Neural cell (in vitro differentiated cells): Measurements from ENCODE around the gene C17orf113. TPM values are rescaled to one million over a fixed set of nuclear protein-coding genes. Genes with fewer than 3 reads are reported as not detected.
A peak's percentile ranks its signal among the peaks of the same experiment; 100 is the strongest.

Experiments
- H2AFZ ChIP-seq: fragments of 200-600, 300-800 bp; sonication (generic), shearing (Covaris generic); 2 replicates; pipeline ENCODE4 v1.6.0; 2014; ENCODE audit warnings: low read depth, mild to moderate bottlenecking, antibody characterized with exemption, low read length, moderate library complexity
- H3F3A ChIP-seq: fragments of 200-600 bp; shearing (Covaris generic); 2 replicates; pipeline ENCODE4 v1.6.1; 2016; ENCODE audit warnings: mild to moderate bottlenecking, moderate library complexity, mixed read lengths, antibody characterized with exemption, low read length; ENCODE audit not compliant: insufficient read depth, poor library complexity, severe bottlenecking
- H3K27ac ChIP-seq: fragments of 200-600, 300-800 bp; sonication (generic), shearing (Covaris generic); 2 replicates; pipeline ENCODE4 v1.5.1; 2014; ENCODE audit warnings: mild to moderate bottlenecking, low read length, moderate library complexity
- H3K27me3 ChIP-seq: fragments of 300-800, 200-600 bp; sonication (generic), shearing (Covaris generic); 2 replicates; pipeline ENCODE4 v1.6.0; 2014; ENCODE audit warnings: mild to moderate bottlenecking, low read depth, low read length, moderate library complexity; ENCODE audit not compliant: insufficient read depth
- H3K36me3 ChIP-seq: fragments of 300-800, 200-600 bp; sonication (generic), shearing (Covaris generic); 2 replicates; pipeline ENCODE4 v1.5.1; 2014; ENCODE audit warnings: mild to moderate bottlenecking, antibody characterized with exemption, low read length, moderate library complexity; ENCODE audit not compliant: insufficient read depth
- H3K4me2 ChIP-seq: fragments of 300-800, 200-600 bp; sonication (generic), shearing (Covaris generic); 2 replicates; pipeline ENCODE4 v1.6.0; 2014; ENCODE audit warnings: mild to moderate bottlenecking, low read length
- H3K4me3 ChIP-seq: fragments of 300-800, 200-600 bp; sonication (generic), shearing (Covaris generic); 2 replicates; pipeline ENCODE4 v1.5.1; 2014; ENCODE audit warnings: mild to moderate bottlenecking, low read length, moderate library complexity
- H3K79me2 ChIP-seq: fragments of 200-600 bp; shearing (Covaris generic); replicated peaks from 2 replicates; pipeline ENCODE4 v1.6.0; 2014; ENCODE audit warnings: mild to moderate bottlenecking, low read length, moderate library complexity; ENCODE audit not compliant: insufficient read depth
- H3K9ac ChIP-seq: fragments of 300-800, 200-600 bp; sonication (generic), shearing (Covaris generic); 2 replicates; pipeline ENCODE4 v1.6.1; 2016; ENCODE audit warnings: mild to moderate bottlenecking, low read length, mixed read lengths
- H3K9me2 ChIP-seq: fragments of 200-600 bp; shearing (Covaris generic); 2 replicates; pipeline ENCODE4 v1.6.1; 2016; ENCODE audit warnings: mild to moderate bottlenecking, low read length, mixed read lengths; ENCODE audit not compliant: insufficient read depth
- H3K9me3 ChIP-seq: fragments of 200-600, 300-800 bp; sonication (generic), shearing (Covaris generic); 2 replicates; pipeline ENCODE4 v1.6.1; 2016; ENCODE audit warnings: mild to moderate bottlenecking, mixed run types, low read length, moderate library complexity, mixed read lengths
- H4K20me1 ChIP-seq: fragments of 200-600 bp; shearing (Covaris generic); 2 replicates; pipeline ENCODE4 v1.6.1; 2016; ENCODE audit warnings: mild to moderate bottlenecking, mixed run types; ENCODE audit not compliant: insufficient read depth
- EP300 ChIP-seq: fragments of 450-650 bp; conservative IDR thresholded peaks from 2 replicates; pipeline ENCODE4 v1.6.1; 2014; ENCODE audit warnings: antibody characterized with exemption, mild to moderate bottlenecking, moderate library complexity; ENCODE audit not compliant: poor library complexity, severe bottlenecking
- POLR2AphosphoS5 ChIP-seq: IDR thresholded peaks from 2 replicates; pipeline ENCODE4 v1.6.1; 2012
- RAD21 ChIP-seq: fragments of 450-650 bp; conservative IDR thresholded peaks from 2 replicates; pipeline ENCODE4 v1.6.1; 2014; ENCODE audit warnings: antibody characterized with exemption, mild to moderate bottlenecking, moderate library complexity
- REST ChIP-seq: IDR thresholded peaks from 2 replicates; pipeline ENCODE4 v1.6.1; 2012; ENCODE audit warnings: borderline replicate concordance
- TAF1 ChIP-seq: IDR thresholded peaks from 2 replicates; pipeline ENCODE4 v1.6.1; 2012; ENCODE audit warnings: low read depth
- polyA plus RNA-seq: library from polyadenylated mRNA; depleted of rRNA; stranded (reverse); fragments of >200 nt; gene quantifications from 2 replicates; pipeline ENCODE4 v1.2.3, GENCODE V29; 2014
- TF ChIP-seq, protein P1 (sequence below): fragments of 450-650 bp; IDR thresholded peaks from 2 replicates; pipeline ENCODE4 v1.5.1; 2014; ENCODE audit warnings: antibody characterized with exemption, mild to moderate bottlenecking, moderate library complexity; ENCODE audit not compliant: poor library complexity, severe bottlenecking

C17orf113 gene
- polyA plus RNA-seq, 1 donor from 2014 or later, result 5.2 TPM

DNA sequence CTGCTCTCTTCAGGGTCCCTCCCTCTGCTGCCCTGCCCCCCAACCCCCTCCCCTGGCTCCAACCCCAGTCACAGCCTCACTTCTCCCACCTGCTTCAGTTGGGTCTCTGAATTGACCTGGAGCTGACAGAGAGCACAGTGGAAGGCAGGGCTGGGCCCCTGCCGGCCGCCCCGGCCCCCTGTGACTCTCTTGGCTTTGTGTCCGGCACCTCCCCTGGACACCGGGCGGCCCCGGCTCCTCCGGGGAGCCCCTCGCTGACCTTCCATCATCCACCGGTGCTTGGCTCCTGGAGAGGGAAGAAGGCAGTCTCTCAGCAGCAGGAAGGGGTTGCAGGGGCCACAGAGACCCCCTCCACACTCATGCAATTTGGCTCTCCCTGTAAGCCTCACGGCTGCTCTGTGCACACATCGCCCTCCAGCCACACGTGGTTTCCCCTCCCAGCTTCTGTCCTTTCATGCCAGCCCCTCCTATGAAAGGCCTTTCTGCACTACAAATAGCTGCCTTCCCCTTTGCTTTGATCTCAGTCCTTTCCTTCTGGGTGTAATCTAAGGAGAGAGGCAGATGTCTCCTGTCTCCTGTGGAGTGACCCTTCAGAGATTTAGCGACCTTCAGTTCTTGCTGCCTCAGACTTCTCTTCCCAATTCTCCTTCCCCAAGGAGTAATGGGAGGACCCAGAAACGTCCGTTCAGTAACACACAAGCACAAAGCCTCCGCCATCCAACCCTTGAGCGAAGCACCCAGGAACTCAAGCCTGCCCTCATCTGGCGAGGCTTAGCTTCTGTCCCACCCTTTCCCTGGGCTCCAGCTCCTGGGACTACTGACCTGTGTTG lies 22.2 kb downstream of the C17orf113 start:
- H4K20me1 ChIP-seq, result no peaks in the 10 kb centered on the region
- H3F3A ChIP-seq, result no peaks in the 10 kb centered on the region
- no peak overlapping the region for H2AFZ ChIP-seq
- peak overlapping the region; percentile 4 for H3K9ac ChIP-seq
- H3K27ac ChIP-seq, result peak overlapping the region; percentile 12
- no peak overlapping the region for H3K4me3 ChIP-seq
- H3K36me3 ChIP-seq, result no peaks in the 10 kb centered on the region
- no peaks in the 10 kb centered on the region for H3K9me3 ChIP-seq
- H3K27me3 ChIP-seq, result no peaks in the 10 kb centered on the region
- no peaks in the 10 kb centered on the region for H3K9me2 ChIP-seq
- H3K79me2 ChIP-seq, result no peaks in the 10 kb centered on the region
- no peak overlapping the region for H3K4me2 ChIP-seq
- TF ChIP-seq, protein P1, sequence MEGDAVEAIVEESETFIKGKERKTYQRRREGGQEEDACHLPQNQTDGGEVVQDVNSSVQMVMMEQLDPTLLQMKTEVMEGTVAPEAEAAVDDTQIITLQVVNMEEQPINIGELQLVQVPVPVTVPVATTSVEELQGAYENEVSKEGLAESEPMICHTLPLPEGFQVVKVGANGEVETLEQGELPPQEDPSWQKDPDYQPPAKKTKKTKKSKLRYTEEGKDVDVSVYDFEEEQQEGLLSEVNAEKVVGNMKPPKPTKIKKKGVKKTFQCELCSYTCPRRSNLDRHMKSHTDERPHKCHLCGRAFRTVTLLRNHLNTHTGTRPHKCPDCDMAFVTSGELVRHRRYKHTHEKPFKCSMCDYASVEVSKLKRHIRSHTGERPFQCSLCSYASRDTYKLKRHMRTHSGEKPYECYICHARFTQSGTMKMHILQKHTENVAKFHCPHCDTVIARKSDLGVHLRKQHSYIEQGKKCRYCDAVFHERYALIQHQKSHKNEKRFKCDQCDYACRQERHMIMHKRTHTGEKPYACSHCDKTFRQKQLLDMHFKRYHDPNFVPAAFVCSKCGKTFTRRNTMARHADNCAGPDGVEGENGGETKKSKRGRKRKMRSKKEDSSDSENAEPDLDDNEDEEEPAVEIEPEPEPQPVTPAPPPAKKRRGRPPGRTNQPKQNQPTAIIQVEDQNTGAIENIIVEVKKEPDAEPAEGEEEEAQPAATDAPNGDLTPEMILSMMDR, result no peak
- no peak for TF ChIP-seq REST
- TF ChIP-seq EP300, result no peak
- TF ChIP-seq RAD21, result no peak
- TF ChIP-seq POLR2AphosphoS5, result no peak

GRCh38 chr17:42027590-42027889 lies 22.9 kb downstream of the C17orf113 start:
- no peaks in the 10 kb centered on the region for H3K9me3 ChIP-seq
- H2AFZ ChIP-seq, result no peak overlapping the region
- H3K9ac ChIP-seq, result peak overlapping the region; percentile 4
- no peaks in the 10 kb centered on the region for H3K36me3 ChIP-seq
- no peaks in the 10 kb centered on the region for H3K27me3 ChIP-seq
- no peaks in the 10 kb centered on the region for H4K20me1 ChIP-seq
- peak overlapping the region; percentile 12 for H3K27ac ChIP-seq
- no peak overlapping the region for H3K4me3 ChIP-seq
- no peak overlapping the region for H3K4me2 ChIP-seq
- no peaks in the 10 kb centered on the region for H3K9me2 ChIP-seq
- TF ChIP-seq TAF1, result no peak
- H3F3A ChIP-seq, result no peaks in the 10 kb centered on the region
- no peaks in the 10 kb centered on the region for H3K79me2 ChIP-seq

DNA sequence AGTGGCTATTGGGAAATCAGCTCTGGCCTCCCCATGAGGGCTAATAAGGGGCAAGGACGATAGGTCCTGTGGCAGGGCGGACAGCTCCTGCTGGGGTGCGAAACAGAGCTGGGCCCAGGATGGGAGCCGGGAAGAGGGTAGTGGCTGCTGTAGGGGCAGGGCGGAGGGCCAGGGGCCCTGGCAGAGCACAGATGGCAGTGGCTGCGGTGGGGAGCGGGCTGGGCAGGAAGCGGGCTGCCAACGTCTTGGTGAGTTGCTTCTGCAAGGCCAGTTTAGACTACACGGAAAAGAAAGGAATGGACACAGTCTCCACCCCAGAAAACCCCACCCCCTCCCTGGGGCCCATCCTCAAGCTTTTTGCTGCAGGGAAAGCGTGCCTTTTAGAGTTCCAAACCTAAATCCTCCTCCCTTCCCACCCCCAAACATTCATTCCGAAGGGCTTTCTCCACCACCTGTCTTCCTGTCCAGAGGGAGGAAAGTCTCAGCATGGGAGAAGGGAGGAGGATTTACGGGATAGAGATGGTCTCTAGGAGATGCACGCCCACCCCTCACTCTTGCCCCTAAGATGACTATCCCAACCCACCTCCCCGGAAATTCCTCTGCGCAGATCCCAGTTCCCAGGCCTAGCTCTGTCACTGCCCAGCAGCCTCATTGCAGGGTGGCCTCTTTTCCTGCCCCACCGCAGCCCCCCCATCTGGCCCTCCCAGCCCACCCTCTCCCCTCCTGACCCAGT lies 23.4 kb downstream of the C17orf113 start:
- H3K9ac ChIP-seq, result no peak overlapping the region
- no peaks in the 10 kb centered on the region for H3F3A ChIP-seq
- no peaks in the 10 kb centered on the region for H3K79me2 ChIP-seq
- no peaks in the 10 kb centered on the region for H3K36me3 ChIP-seq
- no peak for TF ChIP-seq REST
- TF ChIP-seq POLR2AphosphoS5, result peak; percentile 6
- no peaks in the 10 kb centered on the region for H3K9me2 ChIP-seq
- no peak overlapping the region for H3K4me2 ChIP-seq
- no peaks in the 10 kb centered on the region for H3K9me3 ChIP-seq
- no peak overlapping the region for H3K27ac ChIP-seq
- no peaks in the 10 kb centered on the region for H4K20me1 ChIP-seq
- no peak overlapping the region for H2AFZ ChIP-seq
- no peaks in the 10 kb centered on the region for H3K27me3 ChIP-seq
- H3K4me3 ChIP-seq, result no peak overlapping the region
